IMR-90 (cell line): Measurements from ENCODE around the gene MPP7. TPM values are rescaled to one million over a fixed set of nuclear protein-coding genes. Genes with fewer than 3 reads are reported as not detected.

Experiments
- ATAC-seq: fragments of 200-7000 bp; cut with Tn5 transposase; 2 replicates; pipeline ENCODE4 v1.9.1; 2020; ENCODE audit warnings: low read depth, mild to moderate bottlenecking, moderate library complexity
- BruUV-seq: library from RNA; stranded (reverse); fragments of 400-500 nt; replicated peaks from 2 replicates; lab custom pipeline; 2021; lab: Mats Ljungman, UMichigan
- CTCF ChIA-PET: fragments of 300-600 bp; formaldehyde crosslinking; extraction: SDS; loops from one replicate; lab custom pipeline; 2021; ENCODE audit warnings: antibody characterized with exemption; lab: Yijun Ruan, JAX
- POLR2A ChIA-PET: fragments of 300-600 bp; sonication (Branson Sonifier 250); formaldehyde crosslinking; loops from one replicate; lab custom pipeline; 2022; ENCODE audit warnings: antibody characterized with exemption; ENCODE audit not compliant: unreplicated experiment; lab: Charles Lee
- DNase-seq: peaks from one replicate; pipeline ENCODE4 v3.0.0; 2013
- H2AFZ ChIP-seq: replicated peaks from 2 replicates; pipeline ENCODE3; 2013; ENCODE audit warnings: low read length, mild to moderate bottlenecking; ENCODE audit not compliant: poor library complexity
- H2AK5ac ChIP-seq: 2 replicates; pipeline ENCODE4 v1.6.1; 2013; ENCODE audit warnings: low read depth, low read length, inconsistent platforms
- H2AK9ac ChIP-seq: replicated peaks from 2 replicates; pipeline ENCODE3; 2013; ENCODE audit warnings: mild to moderate bottlenecking, low read depth, low read length, moderate library complexity; ENCODE audit not compliant: poor library complexity
- H2BK120ac ChIP-seq: 2 replicates; pipeline ENCODE4 v1.6.1; 2013; ENCODE audit warnings: low read depth, low read length, inconsistent platforms
- H2BK15ac ChIP-seq: 3 replicates; pipeline ENCODE4 v1.6.1; 2013; ENCODE audit warnings: low read depth, low read length, inconsistent platforms
- H2BK20ac ChIP-seq: 2 replicates; pipeline ENCODE4 v1.6.1; 2013; ENCODE audit warnings: low read depth, mild to moderate bottlenecking, inconsistent platforms, low read length, moderate library complexity
- H2BK5ac ChIP-seq: 2 replicates; pipeline ENCODE4 v1.6.1; 2013; ENCODE audit warnings: mild to moderate bottlenecking, low read depth, low read length, inconsistent platforms; ENCODE audit not compliant: poor library complexity, severe bottlenecking
- H3K14ac ChIP-seq: replicated peaks from 2 replicates; pipeline ENCODE4 v1.6.1; 2013; ENCODE audit warnings: low read depth, low read length, inconsistent platforms
- H3K18ac ChIP-seq: 2 replicates; pipeline ENCODE4 v1.6.1; 2013; ENCODE audit warnings: low read depth, low read length, control low read depth
- H3K23ac ChIP-seq: 2 replicates; pipeline ENCODE4 v1.6.1; 2013; ENCODE audit warnings: low read depth, low read length, inconsistent platforms
- H3K27ac ChIP-seq: 2 replicates; pipeline ENCODE4 v1.5.1; 2013; ENCODE audit warnings: mild to moderate bottlenecking, control low read depth, low read length; ENCODE audit not compliant: insufficient read depth
- H3K27me3 ChIP-seq: 2 replicates; pipeline ENCODE4 v1.6.1; 2013; ENCODE audit warnings: low read length; ENCODE audit not compliant: control insufficient read depth, insufficient read depth
- H3K36me3 ChIP-seq: 2 replicates; pipeline ENCODE4 v1.6.1; 2013; ENCODE audit warnings: low read length, mixed read lengths; ENCODE audit not compliant: control insufficient read depth, insufficient read depth
- H3K4ac ChIP-seq: 2 replicates; pipeline ENCODE4 v1.6.1; 2013; ENCODE audit warnings: low read depth, low read length, inconsistent platforms
- H3K4me1 ChIP-seq: 2 replicates; pipeline ENCODE4 v1.6.1; 2013; ENCODE audit warnings: low read length, mixed read lengths; ENCODE audit not compliant: control insufficient read depth, insufficient read depth
- H3K4me2 ChIP-seq: 2 replicates; pipeline ENCODE4 v1.6.1; 2013; ENCODE audit warnings: low read depth, mild to moderate bottlenecking, control low read depth, low read length, moderate library complexity
- H3K4me3 ChIP-seq: 2 replicates; pipeline ENCODE4 v1.5.1; 2013; ENCODE audit warnings: low read depth, mild to moderate bottlenecking, control low read depth, low read length, moderate library complexity; ENCODE audit not compliant: insufficient read depth
- H3K56ac ChIP-seq: 2 replicates; pipeline ENCODE4 v1.6.1; 2013; ENCODE audit warnings: low read length, inconsistent platforms; ENCODE audit not compliant: insufficient read depth; ENCODE audit errors: extremely low read depth
- H3K79me1 ChIP-seq, 2 experiments: 2 replicates each; pipeline ENCODE4 v1.6.1; 2013; ENCODE audit warnings: low read length in 2 of 2, inconsistent platforms in 1 of 2, low read depth in 1 of 2
- H3K9ac ChIP-seq: 2 replicates; pipeline ENCODE4 v1.6.1; 2013; ENCODE audit warnings: low read depth, low read length, control low read depth
- H3K9me1 ChIP-seq: 2 replicates; pipeline ENCODE4 v1.6.1; 2013; ENCODE audit warnings: low read length, inconsistent platforms; ENCODE audit not compliant: insufficient read depth
- H3K9me3 ChIP-seq: 2 replicates; pipeline ENCODE4 v1.6.1; 2013; ENCODE audit warnings: low read length; ENCODE audit not compliant: control insufficient read depth, insufficient read depth
- H4K20me1 ChIP-seq: 2 replicates; pipeline ENCODE4 v1.6.1; 2013; ENCODE audit warnings: low read length, inconsistent platforms; ENCODE audit not compliant: insufficient read depth
- H4K5ac ChIP-seq: 2 replicates; pipeline ENCODE4 v1.6.1; 2013; ENCODE audit warnings: mild to moderate bottlenecking, low read depth, low read length, control low read depth
- H4K8ac ChIP-seq, 2 experiments: 2 replicates each; pipeline ENCODE4 v1.6.1; 2013; ENCODE audit warnings: low read depth in 2 of 2, low read length in 2 of 2, control low read depth in 1 of 2, inconsistent platforms in 1 of 2
- H4K91ac ChIP-seq: 2 replicates; pipeline ENCODE4 v1.6.1; 2013; ENCODE audit warnings: low read depth, low read length, inconsistent platforms; ENCODE audit not compliant: insufficient read depth
- BHLHE40 ChIP-seq: fragments of 150-350 bp; IDR thresholded peaks from 2 replicates; pipeline ENCODE4 v1.6.1; 2016; ENCODE audit warnings: mild to moderate bottlenecking, low read depth, low read length
- CEBPB ChIP-seq: IDR thresholded peaks from 2 replicates; pipeline ENCODE4 v1.6.1; 2012; ENCODE audit warnings: low read depth, low read length, improper control_type of control experiment
- CHD1 ChIP-seq: IDR thresholded peaks from 2 replicates; pipeline ENCODE4 v1.6.1; 2012; ENCODE audit warnings: low read depth, low read length, improper control_type of control experiment
- FOS ChIP-seq: fragments of 150-350 bp; IDR thresholded peaks from 2 replicates; pipeline ENCODE4 v1.6.1; 2016; ENCODE audit warnings: low read depth, low read length
- MAFK ChIP-seq: IDR thresholded peaks from 2 replicates; pipeline ENCODE4 v1.6.1; 2012; ENCODE audit warnings: low read depth, low read length, improper control_type of control experiment
- MAZ ChIP-seq: IDR thresholded peaks from 2 replicates; pipeline ENCODE4 v1.6.1; 2012; ENCODE audit warnings: low read depth, mild to moderate bottlenecking, low read length, improper control_type of control experiment, moderate library complexity, borderline replicate concordance
- MXI1 ChIP-seq: IDR thresholded peaks from 2 replicates; pipeline ENCODE4 v1.6.1; 2012; ENCODE audit warnings: low read depth, mild to moderate bottlenecking, low read length, moderate library complexity, borderline replicate concordance
- POLR2A ChIP-seq: IDR thresholded peaks from 2 replicates; pipeline ENCODE4 v1.6.1; 2012; ENCODE audit warnings: mild to moderate bottlenecking, low read depth, low read length
- RAD21 ChIP-seq: IDR thresholded peaks from 2 replicates; pipeline ENCODE4 v1.6.1; 2012; ENCODE audit warnings: low read length, improper control_type of control experiment
- RCOR1 ChIP-seq: IDR thresholded peaks from 2 replicates; pipeline ENCODE4 v1.6.1; 2012; ENCODE audit warnings: mild to moderate bottlenecking, low read length, improper control_type of control experiment; ENCODE audit not compliant: insufficient replicate concordance
- RFX5 ChIP-seq: IDR thresholded peaks from 2 replicates; pipeline ENCODE4 v1.8.0; 2012; ENCODE audit warnings: low read depth, mild to moderate bottlenecking, low read length, moderate library complexity
- SMC3 ChIP-seq: fragments of 150-350 bp; IDR thresholded peaks from 2 replicates; pipeline ENCODE4 v1.6.1; 2016; ENCODE audit warnings: low read depth, mild to moderate bottlenecking, antibody characterized with exemption, low read length, moderate library complexity
- WGBS, 2 experiments: methylation state at CpG; one replicate each; pipeline versions ENCODE4 v1.1.5 to v1.1.7; 2013; ENCODE audit warnings: missing lambda C conversion rate in 2 of 2; ENCODE audit not compliant: insufficient read length in 1 of 2; ENCODE audit errors: extremely low coverage in 2 of 2; 5-methylcytosine and 5-hydroxymethylcytosine counted together
- dilution Hi-C: fragments of 300-500 bp; cut with HindIII; formaldehyde crosslinking; loops from one replicate; pipeline ENCODE4 v1.14.3; 2018; ENCODE audit warnings: low sequenced_read_pairs; ENCODE audit not compliant: unreplicated experiment
- in situ Hi-C: fragments of 300-500 bp; cut with MboI; formaldehyde crosslinking; loops from 3 replicates; pipeline ENCODE4 v1.14.3; 2019; ENCODE audit warnings: low sequenced_read_pairs, inconsistent platforms, mixed read lengths
- intact Hi-C: fragments of 100-400 bp; cut with micrococcal nuclease; formaldehyde crosslinking; loops from 2 replicates; pipeline ENCODE4 v1.10.0; 2022
- polyA plus RNA-seq, 3 experiments: library from polyadenylated mRNA; depleted of rRNA; stranded (reverse); fragments of >200 nt; gene quantifications; 2 replicates each; pipeline ENCODE4 v1.2.3, GENCODE V29; 2012; ENCODE audit warnings: low replicate concordance in 1 of 3
- total RNA-seq: library from RNA; depleted of rRNA; stranded (reverse); fragments of >200 nt; gene quantifications from 2 replicates; pipeline ENCODE4 v1.2.3, GENCODE V29; 2012
- TF ChIP-seq, protein P1 (sequence below): fragments of 150-350 bp; IDR thresholded peaks from 2 replicates; pipeline ENCODE4 v1.6.1; 2016; ENCODE audit warnings: low read depth, mild to moderate bottlenecking, low read length, moderate library complexity, borderline replicate concordance
- TF ChIP-seq, protein P2 (sequence below): fragments of 150-350 bp; IDR thresholded peaks from 2 replicates; pipeline ENCODE4 v1.6.1; 2017; ENCODE audit warnings: mild to moderate bottlenecking, antibody characterized with exemption, low read length, low read depth

Gene MPP7
- total and polyA plus RNA-seq, 2 of the 4 experiments (the other 2 are of a cell fraction): 0.39 to 1.4 TPM

DNA sequence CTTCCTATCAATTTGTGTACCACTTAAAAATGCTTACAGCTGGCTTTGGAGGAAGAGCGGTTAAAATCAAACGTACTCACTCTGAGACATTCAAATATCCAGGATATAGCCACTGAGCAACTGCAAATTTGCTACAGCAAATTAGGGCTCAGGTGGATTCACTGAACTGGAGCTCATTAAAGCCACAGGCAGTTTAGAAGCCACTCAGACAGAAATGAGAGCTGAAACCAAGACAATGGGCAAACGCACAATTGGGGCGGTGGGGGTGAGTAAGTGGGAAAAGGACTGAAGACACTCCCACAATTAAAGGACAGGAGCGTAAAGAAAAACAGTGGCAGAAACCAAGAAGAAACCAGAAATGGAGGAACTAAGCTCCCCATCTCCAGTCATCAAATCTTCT is 20.5 kb downstream of the MPP7 start:
- H3K9me1 ChIP-seq: no peaks in the 10 kb centered on the region
- no peak overlapping the region for H2BK5ac ChIP-seq
- H3K79me1 ChIP-seq: no peaks in the 10 kb centered on the region
- no peak overlapping the region for H2BK20ac ChIP-seq
- no peak overlapping the region for H3K4me2 ChIP-seq
- ChIA-PET POLR2A (interaction anchor here (0.6 kb wide), 1 partner anchor 17 kb away, joined by 6 read pairs; no protein-coding TSS in a partner anchor), CTCF (no interaction called here)
- H3K23ac ChIP-seq: no peak overlapping the region
- H3K9ac ChIP-seq: no peak overlapping the region
- no peak overlapping the region for H2BK120ac ChIP-seq
- BruUV-seq: no TSS peak
- H4K5ac ChIP-seq: no peak overlapping the region
- 79% methylated on average over 2 of the region's 5 CpGs; no CpG with 5 or more reads in 1 of the 2 experiments for whole genome bisulfite sequencing, 2 experiments
- intact Hi-C loops (no loop called here), dilution Hi-C loops (no loop called here), in situ Hi-C loops (no loop called here)
- H4K20me1 ChIP-seq: no peaks in the 10 kb centered on the region
- no peaks in the 10 kb centered on the region for H3K9me3 ChIP-seq
- DNase-seq (no peak), ATAC-seq (no peak)
- no peak overlapping the region for H4K8ac ChIP-seq
- peaks cover 2% of the 10 kb centered on the region; the same call in 1 of the 2 replicates for H3K4me1 ChIP-seq
- no peak overlapping the region; the same call in 1 of the 2 replicates for H3K14ac ChIP-seq
- no peak overlapping the region for H3K4me3 ChIP-seq
- no peak overlapping the region for H3K18ac ChIP-seq
- H3K4ac ChIP-seq: no peak overlapping the region
- no peak overlapping the region for H2BK15ac ChIP-seq
- H2AFZ ChIP-seq: no peak overlapping the region
- no peak overlapping the region for H2AK9ac ChIP-seq
- H3K36me3 ChIP-seq: no peaks in the 10 kb centered on the region
- H3K56ac ChIP-seq: no peak overlapping the region
- no peaks in the 10 kb centered on the region for H3K27me3 ChIP-seq
- H4K91ac ChIP-seq: no peak overlapping the region
- no peak overlapping the region for H2AK5ac ChIP-seq
- TF ChIP-seq, protein P1, sequence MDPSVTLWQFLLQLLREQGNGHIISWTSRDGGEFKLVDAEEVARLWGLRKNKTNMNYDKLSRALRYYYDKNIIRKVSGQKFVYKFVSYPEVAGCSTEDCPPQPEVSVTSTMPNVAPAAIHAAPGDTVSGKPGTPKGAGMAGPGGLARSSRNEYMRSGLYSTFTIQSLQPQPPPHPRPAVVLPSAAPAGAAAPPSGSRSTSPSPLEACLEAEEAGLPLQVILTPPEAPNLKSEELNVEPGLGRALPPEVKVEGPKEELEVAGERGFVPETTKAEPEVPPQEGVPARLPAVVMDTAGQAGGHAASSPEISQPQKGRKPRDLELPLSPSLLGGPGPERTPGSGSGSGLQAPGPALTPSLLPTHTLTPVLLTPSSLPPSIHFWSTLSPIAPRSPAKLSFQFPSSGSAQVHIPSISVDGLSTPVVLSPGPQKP: no peak
- TF ChIP-seq CHD1 (no peak), MAZ (no peak), RCOR1 (no peak), RAD21 (no peak), FOS (no peak), SMC3 (no peak), BHLHE40 (no peak), RFX5 (no peak), CEBPB (no peak), MXI1 (no peak), MAFK (no peak), POLR2A (no peak)
- TF ChIP-seq, protein P2, sequence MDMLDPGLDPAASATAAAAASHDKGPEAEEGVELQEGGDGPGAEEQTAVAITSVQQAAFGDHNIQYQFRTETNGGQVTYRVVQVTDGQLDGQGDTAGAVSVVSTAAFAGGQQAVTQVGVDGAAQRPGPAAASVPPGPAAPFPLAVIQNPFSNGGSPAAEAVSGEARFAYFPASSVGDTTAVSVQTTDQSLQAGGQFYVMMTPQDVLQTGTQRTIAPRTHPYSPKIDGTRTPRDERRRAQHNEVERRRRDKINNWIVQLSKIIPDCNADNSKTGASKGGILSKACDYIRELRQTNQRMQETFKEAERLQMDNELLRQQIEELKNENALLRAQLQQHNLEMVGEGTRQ: no peak
- no peak overlapping the region for H3K27ac ChIP-seq
